Cardiac muscle cell (in vitro differentiated cells and primary cell): Measurements from ENCODE around the gene LOXL3. TPM values are rescaled to one million over a fixed set of nuclear protein-coding genes. Genes with fewer than 3 reads are reported as not detected.

ENCODE experiments used
- DNase-seq, 2 donors: peaks; one replicate each; pipeline versions ENCODE4 v3.0.0 to v3.0.0-alpha.2; 2010 to 2017; ENCODE audit warnings: low read depth in 1 of 2, low spot score in 1 of 2
- H3K27ac ChIP-seq: fragments of 200-600 bp; sonication (generic); 2 replicates; pipeline ENCODE4 v1.5.1; 2016
- H3K27me3 ChIP-seq: fragments of 200-600 bp; sonication (generic); 2 replicates; pipeline ENCODE4 v1.6.0; 2016; ENCODE audit warnings: control low read depth
- H3K36me3 ChIP-seq: fragments of 200-600 bp; sonication (generic); 2 replicates; pipeline ENCODE4 v1.5.1; 2016; ENCODE audit warnings: control low read depth
- H3K4me1 ChIP-seq: fragments of 200-600 bp; sonication (generic); 2 replicates; pipeline ENCODE4 v1.8.1; 2017; ENCODE audit warnings: low read depth, mild to moderate bottlenecking, mixed run types
- H3K4me3 ChIP-seq: fragments of 200-600 bp; sonication (generic); 2 replicates; pipeline ENCODE4 v1.5.1; 2016; ENCODE audit warnings: mild to moderate bottlenecking
- H3K9me3 ChIP-seq: fragments of 200-600 bp; sonication (generic); 2 replicates; pipeline ENCODE4 v1.5.1; 2017; ENCODE audit warnings: low read depth, mild to moderate bottlenecking, control low read depth
- CTCF ChIP-seq: IDR thresholded peaks from 2 replicates; pipeline ENCODE4 v1.5.1; 2012; ENCODE audit warnings: low read depth, mild to moderate bottlenecking, low read length
- polyA plus RNA-seq: library from polyadenylated mRNA; unstranded; fragments of >200 nt; fragmentation: Nextera tagmentation; extraction: Ambion mirVana; gene quantifications from 2 replicates; pipeline ENCODE4 v1.2.1, GENCODE V29; 2016
- total RNA-seq: library from RNA; depleted of rRNA; stranded (reverse); fragments of >200 nt; gene quantifications from 2 replicates; pipeline ENCODE4 v1.2.3, GENCODE V29; 2016

LOXL3 gene
- total and polyA plus RNA-seq, 2 experiments from 2014 or later = 13.4 to 43.3 TPM

- TF ChIP-seq CTCF = no peak
- Histone ChIP-seq H3K27ac (no peak overlapping the region), H3K27me3 (no peaks in the 10 kb centered on the region), H3K36me3 (peaks cover 11% of the 10 kb centered on the region), H3K4me1 (peaks cover 9% of the 10 kb centered on the region), H3K9me3 (no peaks in the 10 kb centered on the region), H3K4me3 (no peak overlapping the region)
- DNase-seq = no peak
Observed at GRCh38 chr2:74531666-74532065, 22.1 kb downstream of the LOXL3 start.

- no peak for TF ChIP-seq CTCF
Observed at GRCh38 chr2:74530239-74531187, 23.2 kb downstream of the LOXL3 start.

GRCh38 chr2:74529357-74530238 lies 24.1 kb downstream of the LOXL3 start, which contains the start of the genes AUP1 and HTRA2:
Gene AUP1, minus strand, starts transcription at chr2:74529706. Its CDS starts 77 bp downstream, at chr2:74529629.
Gene HTRA2, plus strand, starts transcription at chr2:74529933. Its CDS starts 74 bp downstream, at chr2:74530007.
- DNase-seq = peak; percentile 100
- Histone ChIP-seq H3K4me3 (peak within 1 kb of the TSS; percentile 82), H3K36me3 (peaks cover 19% of the 10 kb centered on the region), H3K27me3 (no peaks in the 10 kb centered on the region), H3K4me1 (peaks cover 9% of the 10 kb centered on the region), H3K9me3 (no peaks in the 10 kb centered on the region), H3K27ac (peak within 1 kb of the TSS; percentile 84)
- TF ChIP-seq CTCF = no peak

More at GRCh38 chr2:74530239-74531187, 23.2 kb downstream of the LOXL3 start:
- Histone ChIP-seq H3K27ac (no peak overlapping the region), H3K4me3 (peak overlapping the region; percentile 82), H3K27me3 (no peaks in the 10 kb centered on the region), H3K36me3 (peaks cover 19% of the 10 kb centered on the region), H3K9me3 (no peaks in the 10 kb centered on the region), H3K4me1 (peaks cover 9% of the 10 kb centered on the region)
- peak; percentile 44 to 54 for DNase-seq

- DNase-seq = no peak
- H3K4me3 ChIP-seq = peak overlapping the region; percentile 82
- H3K27me3 ChIP-seq = peaks cover 6% of the 10 kb centered on the region
- peaks cover 9% of the 10 kb centered on the region for H3K4me1 ChIP-seq
- H3K9me3 ChIP-seq = no peaks in the 10 kb centered on the region
- peak overlapping the region; percentile 84 for H3K27ac ChIP-seq
- TF ChIP-seq CTCF = no peak
- peaks cover 19% of the 10 kb centered on the region for H3K36me3 ChIP-seq
Observed at GRCh38 chr2:74528600-74529356, 25.0 kb downstream of the LOXL3 start.

- Histone ChIP-seq H3K9me3 (no peaks in the 10 kb centered on the region), H3K4me3 (no peak overlapping the region), H3K27me3 (peaks cover 16% of the 10 kb centered on the region), H3K27ac (no peak overlapping the region), H3K36me3 (peaks cover 16% of the 10 kb centered on the region), H3K4me1 (peaks cover 9% of the 10 kb centered on the region)
- DNase-seq = no peak
- no peak for TF ChIP-seq CTCF
Observed at GRCh38 chr2:74527741-74528140, 26.0 kb downstream of the LOXL3 start.
